ENCODE measurements around the gene TUBB2B. TPM values are rescaled to one million over a fixed set of nuclear protein-coding genes. Genes with fewer than 3 reads are reported as not detected.
"Not testable (repeated sequence)": the region's sequence is repeated elsewhere in the genome, so short reads cannot be mapped to it uniquely, and the experiment has no call there.

TUBB2B gene
- total RNA-seq, 5 donors from 2014 or later (not counting 1 experiment from before 2014, with no cell fraction given) = 0.46 to 1.2 (median 0.87) TPM; not detected in 1

GRCh38 chr6:3194535-3195419 is 32.7 kb downstream of the TUBB2B start:
- CTCF ChIA-PET = no interaction called here
- H3K4me3 ChIP-seq (ENCODE audit: control insufficient read depth in 1 of 2, extremely low read depth in 1 of 2, low read length in 1 of 2) = no peak overlapping the region
- H3K27me3 Mint-ChIP-seq = no peaks in the 10 kb centered on the region
- H3K27me3 ChIP-seq (replicated peaks in 1 of 2; ENCODE audit: control insufficient read depth in 2 of 2, extremely low read depth in 1 of 2, insufficient read depth in 2 of 2, low read length in 1 of 2) = peaks cover 0 to 21% of the 10 kb centered on the region in 2 experiments
- POLR2A ChIA-PET = no interaction called here
- no peaks in the 10 kb centered on the region for H3K4me1 Mint-ChIP-seq
- H3K9me3 ChIP-seq = no peaks in the 10 kb centered on the region
- H3K9me3 Mint-ChIP-seq = peaks cover 0 to 2% (median 0%) of the 10 kb centered on the region in 3 donors
- no peaks in the 10 kb centered on the region for H3K4me1 ChIP-seq (ENCODE audit: control insufficient read depth in 1 of 2, extremely low read depth in 1 of 2, insufficient read depth in 2 of 2, low read length in 2 of 2)
- no peaks in the 10 kb centered on the region for H3K36me3 Mint-ChIP-seq
- no peak overlapping the region for H3K4me3 Mint-ChIP-seq
- H3K27ac ChIP-seq (ENCODE audit: low read length) = no peak overlapping the region
- H3K36me3 ChIP-seq (ENCODE audit: control insufficient read depth in 2 of 2, extremely low read depth in 1 of 2, insufficient read depth in 1 of 2, low read length in 1 of 2) = no peaks in the 10 kb centered on the region
- ATAC-seq (replicated peaks in 1 of 4) (no peak), DNase-seq (peak in 1 of 35 experiments; percentile 8)
- 54% methylated on average over 11 of the region's 19 CpGs for WGBS (ENCODE audit: insufficient coverage)
- no peak overlapping the region for H3K27ac Mint-ChIP-seq

DNA sequence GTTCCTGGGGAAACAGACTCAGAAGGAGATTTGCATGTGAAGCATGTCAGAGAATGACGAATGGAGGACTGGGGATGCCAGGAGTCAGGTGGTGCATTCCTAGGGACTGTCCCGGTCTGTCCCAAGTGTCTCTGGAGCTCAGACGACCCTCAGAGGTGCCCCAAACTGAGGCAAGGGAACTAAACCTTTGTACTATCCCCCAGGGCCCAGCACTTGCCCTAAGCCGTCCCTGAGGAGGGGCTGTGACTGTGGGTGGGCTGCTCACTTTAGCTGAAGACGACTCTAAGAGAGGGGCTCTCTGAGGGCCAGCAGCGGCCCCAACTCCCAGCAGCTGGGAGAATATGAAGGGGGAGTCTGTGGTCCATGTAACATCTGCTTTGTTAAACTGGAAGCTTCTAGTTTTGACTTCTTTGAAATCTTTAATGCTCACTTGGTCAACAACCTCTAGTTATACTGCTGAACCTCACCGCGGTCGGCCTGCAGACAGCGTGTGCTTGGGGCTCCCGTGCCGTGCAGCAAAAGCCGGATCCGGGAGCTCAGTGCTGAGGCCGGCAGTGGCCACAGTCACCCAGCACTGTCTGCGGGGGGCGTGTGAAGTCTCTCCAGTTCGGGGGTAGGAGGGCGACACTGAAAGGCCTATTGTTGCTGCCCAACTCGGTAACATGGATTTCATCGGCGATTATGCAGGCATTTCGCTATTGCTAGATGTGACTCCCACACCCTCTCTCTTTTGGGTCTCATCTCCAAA is 34.2 kb downstream of the TUBB2B start:
- Mint-ChIP-seq H3K27me3 (peaks cover 3 to 7% of the 10 kb centered on the region in 2 donors), H3K27ac (no peak overlapping the region)

DNA sequence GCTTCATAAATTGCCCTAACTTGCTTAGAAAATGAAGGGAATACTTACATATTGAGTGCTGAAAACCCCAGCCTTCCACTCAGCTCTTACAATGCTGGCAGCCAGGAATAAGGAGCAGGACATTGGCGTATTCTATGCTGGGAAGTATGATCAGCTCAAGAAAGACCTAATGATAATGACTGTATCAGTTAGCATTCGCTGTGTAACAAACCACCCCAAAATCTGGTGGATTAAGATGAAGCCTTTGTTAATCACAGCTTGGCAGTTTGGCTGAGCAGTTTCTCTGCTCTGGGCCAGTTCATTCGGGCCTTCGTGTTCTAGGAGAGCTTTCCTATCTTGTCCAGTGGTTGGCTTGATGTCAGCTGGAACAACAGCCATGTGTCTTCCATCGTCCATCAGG is 36.7 kb downstream of the TUBB2B start:
- WGBS (ENCODE audit: insufficient coverage) = 83% methylated on average over 4 of the region's 5 CpGs
- H3K27ac ChIP-seq (ENCODE audit: low read length) = no peak overlapping the region
- ChIA-PET POLR2A (no interaction called here), CTCF (interaction anchor here in 1 of 2 donors (0.6 kb wide), 1 partner anchor 722 kb away, joined by 3 read pairs; no protein-coding TSS in a partner anchor)
- Mint-ChIP-seq H3K27me3 (peaks cover 3 to 8% of the 10 kb centered on the region in 2 donors), H3K36me3 (no peaks in the 10 kb centered on the region), H3K4me3 (no peak overlapping the region), H3K4me1 (no peaks in the 10 kb centered on the region), H3K27ac (no peak overlapping the region), H3K9me3 (no peaks in the 10 kb centered on the region)
- H3K4me3 ChIP-seq (ENCODE audit: control insufficient read depth in 1 of 2, extremely low read depth in 1 of 2, low read length in 1 of 2) = no peak overlapping the region
- DNase-seq = no peak
- H3K9me3 ChIP-seq = no peaks in the 10 kb centered on the region
- no peak for ATAC-seq (replicated peaks in 1 of 4)
- H3K27me3 ChIP-seq (replicated peaks in 1 of 2; ENCODE audit: control insufficient read depth in 2 of 2, extremely low read depth in 1 of 2, insufficient read depth in 2 of 2, low read length in 1 of 2) = peaks cover 0 to 29% of the 10 kb centered on the region in 2 experiments
- no peaks in the 10 kb centered on the region for H3K36me3 ChIP-seq (ENCODE audit: control insufficient read depth in 2 of 2, extremely low read depth in 1 of 2, insufficient read depth in 1 of 2, low read length in 1 of 2)
- no peaks in the 10 kb centered on the region for H3K4me1 ChIP-seq (ENCODE audit: control insufficient read depth in 1 of 2, extremely low read depth in 1 of 2, insufficient read depth in 2 of 2, low read length in 2 of 2)

More for the DNA sequence above, 34.2 kb downstream of the TUBB2B start:
- DNase-seq (no peak), ATAC-seq (replicated peaks in 1 of 4) (no peak)
- no peaks in the 10 kb centered on the region for H3K9me3 ChIP-seq
- CTCF ChIA-PET = no interaction called here
- no peak overlapping the region for H3K27ac ChIP-seq (ENCODE audit: low read length)
- H3K36me3 Mint-ChIP-seq = no peaks in the 10 kb centered on the region
- no peak overlapping the region for H3K4me3 ChIP-seq (ENCODE audit: control insufficient read depth in 1 of 2, extremely low read depth in 1 of 2, low read length in 1 of 2)
- H3K4me1 Mint-ChIP-seq = no peaks in the 10 kb centered on the region
- H3K36me3 ChIP-seq (ENCODE audit: control insufficient read depth in 2 of 2, extremely low read depth in 1 of 2, insufficient read depth in 1 of 2, low read length in 1 of 2) = no peaks in the 10 kb centered on the region
- H3K4me3 Mint-ChIP-seq = no peak overlapping the region
- H3K4me1 ChIP-seq (ENCODE audit: control insufficient read depth in 1 of 2, extremely low read depth in 1 of 2, insufficient read depth in 2 of 2, low read length in 2 of 2) = no peaks in the 10 kb centered on the region
- H3K27me3 ChIP-seq (replicated peaks in 1 of 2; ENCODE audit: control insufficient read depth in 2 of 2, extremely low read depth in 1 of 2, insufficient read depth in 2 of 2, low read length in 1 of 2) = peaks cover 0 to 25% of the 10 kb centered on the region in 2 experiments
- POLR2A ChIA-PET = no interaction called here
- no peaks in the 10 kb centered on the region for H3K9me3 Mint-ChIP-seq
- 87% methylated on average over 19 of the region's 23 CpGs for WGBS (ENCODE audit: insufficient coverage)

DNA sequence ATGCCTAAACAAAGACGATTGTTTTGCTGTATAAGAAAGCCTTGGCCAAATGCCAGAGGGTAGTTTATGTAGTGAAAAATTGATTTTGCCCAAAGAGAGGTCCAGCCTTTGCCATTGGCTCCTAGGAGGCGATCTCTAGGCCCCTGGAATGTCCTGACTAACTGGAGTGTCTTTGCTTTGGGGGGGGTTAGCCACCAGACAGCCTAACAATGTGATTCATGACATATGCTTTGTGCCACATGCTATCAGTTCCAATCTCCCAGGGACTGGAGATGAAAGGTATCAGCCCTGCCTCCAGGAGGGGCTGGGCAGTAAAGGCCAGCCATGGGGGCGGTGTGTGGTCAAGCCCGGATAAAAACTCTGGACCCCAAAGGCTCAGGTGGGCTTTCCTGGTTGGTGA is 37.4 kb downstream of the TUBB2B start:
- no peaks in the 10 kb centered on the region for H3K36me3 ChIP-seq (ENCODE audit: control insufficient read depth in 2 of 2, extremely low read depth in 1 of 2, insufficient read depth in 1 of 2, low read length in 1 of 2)
- Mint-ChIP-seq H3K27me3 (peaks cover 7 to 14% of the 10 kb centered on the region in 2 donors), H3K27ac (no peak overlapping the region), H3K9me3 (no peaks in the 10 kb centered on the region), H3K4me3 (no peak overlapping the region), H3K36me3 (no peaks in the 10 kb centered on the region), H3K4me1 (no peaks in the 10 kb centered on the region)
- ATAC-seq (replicated peaks in 1 of 4) (no peak), DNase-seq (no peak)
- H3K9me3 ChIP-seq = no peaks in the 10 kb centered on the region
- ChIA-PET POLR2A (no interaction called here), CTCF (interaction anchor here in 1 of 2 donors (0.6 kb wide), 1 partner anchor 721 kb away, joined by 3 read pairs; no protein-coding TSS in a partner anchor)
- peaks cover 0 to 25% of the 10 kb centered on the region in 2 experiments for H3K27me3 ChIP-seq (replicated peaks in 1 of 2; ENCODE audit: control insufficient read depth in 2 of 2, extremely low read depth in 1 of 2, insufficient read depth in 2 of 2, low read length in 1 of 2)
- H3K27ac ChIP-seq (ENCODE audit: low read length) = no peak overlapping the region
- no peaks in the 10 kb centered on the region for H3K4me1 ChIP-seq (ENCODE audit: control insufficient read depth in 1 of 2, extremely low read depth in 1 of 2, insufficient read depth in 2 of 2, low read length in 2 of 2)
- H3K4me3 ChIP-seq (ENCODE audit: control insufficient read depth in 1 of 2, extremely low read depth in 1 of 2, low read length in 1 of 2) = no peak overlapping the region
- 92% methylated on average over 2 of the region's 4 CpGs for WGBS (ENCODE audit: insufficient coverage)

DNA sequence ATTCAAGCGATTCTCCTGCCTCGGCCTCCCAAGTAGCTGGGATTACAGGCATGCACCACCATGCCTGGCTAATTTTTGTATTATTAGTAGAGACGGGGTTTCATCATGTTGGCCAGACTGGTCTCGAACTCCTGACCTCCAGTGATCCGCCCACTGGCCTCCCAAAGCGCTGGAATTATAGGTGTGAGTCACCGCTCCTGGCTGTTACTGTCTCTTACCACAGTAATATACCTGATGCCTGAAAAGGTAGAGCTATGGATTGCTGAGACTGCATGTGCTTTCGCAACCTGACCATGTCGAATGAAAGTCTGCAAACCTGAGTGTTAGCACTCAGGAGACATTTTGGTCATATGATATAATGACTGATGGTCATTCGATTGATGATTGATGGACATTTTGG is 38.3 kb downstream of the TUBB2B start:
- ATAC-seq (replicated peaks in 1 of 4) = not testable (repeated sequence)

GRCh38 chr6:3188262-3188661 is 39.2 kb downstream of the TUBB2B start:
- Histone ChIP-seq H3K27me3 (replicated peaks in 1 of 2; ENCODE audit: control insufficient read depth in 2 of 2, extremely low read depth in 1 of 2, insufficient read depth in 2 of 2, low read length in 1 of 2) (peaks cover 0 to 22% of the 10 kb centered on the region in 2 experiments), H3K36me3 (ENCODE audit: control insufficient read depth in 2 of 2, extremely low read depth in 1 of 2, insufficient read depth in 1 of 2, low read length in 1 of 2) (no peaks in the 10 kb centered on the region), H3K4me1 (ENCODE audit: control insufficient read depth in 1 of 2, extremely low read depth in 1 of 2, insufficient read depth in 2 of 2, low read length in 2 of 2) (no peaks in the 10 kb centered on the region), H3K4me3 (ENCODE audit: control insufficient read depth in 1 of 2, extremely low read depth in 1 of 2, low read length in 1 of 2) (no peak overlapping the region), H3K9me3 (no peaks in the 10 kb centered on the region), H3K27ac (ENCODE audit: low read length) (no peak overlapping the region)
- Mint-ChIP-seq H3K27me3 (peaks cover 14 to 20% of the 10 kb centered on the region in 2 donors), H3K9me3 (no peaks in the 10 kb centered on the region), H3K27ac (no peak overlapping the region), H3K36me3 (no peaks in the 10 kb centered on the region), H3K4me1 (no peaks in the 10 kb centered on the region), H3K4me3 (no peak overlapping the region)
- POLR2A ChIA-PET = no interaction called here
- DNase-seq (no peak), ATAC-seq (replicated peaks in 1 of 4) (no peak)
- WGBS (ENCODE audit: insufficient coverage) = no CpG with 5 or more reads among the region's 7 CpGs
- CTCF ChIA-PET = no interaction called here

More for the DNA sequence above, 38.3 kb downstream of the TUBB2B start:
- H3K4me3 ChIP-seq (ENCODE audit: control insufficient read depth in 1 of 2, extremely low read depth in 1 of 2, low read length in 1 of 2); H3K4me3 Mint-ChIP-seq; H3K9me3 ChIP-seq; H3K9me3 Mint-ChIP-seq; DNase-seq; H3K27ac Mint-ChIP-seq; H3K4me1 ChIP-seq (ENCODE audit: control insufficient read depth in 1 of 2, extremely low read depth in 1 of 2, insufficient read depth in 2 of 2, low read length in 2 of 2); H3K27ac ChIP-seq (ENCODE audit: low read length); POLR2A ChIA-PET; H3K36me3 Mint-ChIP-seq; H3K36me3 ChIP-seq (ENCODE audit: control insufficient read depth in 2 of 2, extremely low read depth in 1 of 2, insufficient read depth in 1 of 2, low read length in 1 of 2); H3K4me1 Mint-ChIP-seq; CTCF ChIA-PET: not testable (repeated sequence)
- peaks cover 13 to 20% of the 10 kb centered on the region in 2 donors for H3K27me3 Mint-ChIP-seq
- H3K27me3 ChIP-seq (replicated peaks in 1 of 2; ENCODE audit: control insufficient read depth in 2 of 2, extremely low read depth in 1 of 2, insufficient read depth in 2 of 2, low read length in 1 of 2) = peaks cover 0 to 25% of the 10 kb centered on the region in 2 experiments
- 85% methylated on average over 5 of the region's 10 CpGs for WGBS (ENCODE audit: insufficient coverage)
